ENCODE measurements around the gene FBXW8. TPM values are rescaled to one million over a fixed set of nuclear protein-coding genes. Genes with fewer than 3 reads are reported as not detected.

The FBXW8 gene
- total RNA-seq, 2 donors from 2014 or later: 26.1 to 34.7 TPM

GRCh38 chr12:117072736-117073490 is 162.2 kb downstream of the FBXW8 start:
- Histone ChIP-seq H3K27ac (ENCODE audit: low read depth, low read length) (no peak overlapping the region), H3K36me3 (ENCODE audit: control insufficient read depth, insufficient read depth, low read length) (no peaks in the 10 kb centered on the region), H3K4me1 (ENCODE audit: control insufficient read depth, insufficient read depth, low read length) (peaks cover 2% of the 10 kb centered on the region), H3K4me3 (ENCODE audit: low read length) (no peak overlapping the region), H3K9ac (ENCODE audit: extremely low read depth, low read length, poor library complexity, severe bottlenecking) (no peak overlapping the region), H3K27me3 (ENCODE audit: control insufficient read depth, insufficient read depth, low read length, poor library complexity, severe bottlenecking) (no peaks in the 10 kb centered on the region), H3K9me3 (ENCODE audit: control insufficient read depth, low read length) (no peaks in the 10 kb centered on the region)
- no peaks in the 10 kb centered on the region for H3K27me3 Mint-ChIP-seq (ENCODE audit: insufficient read depth)
- H3K36me3 Mint-ChIP-seq (ENCODE audit: low read depth): peaks cover 28% of the 10 kb centered on the region
- H3K4me3 Mint-ChIP-seq: no peak overlapping the region
- H3K9me3 Mint-ChIP-seq: no peaks in the 10 kb centered on the region
- no peak for TF ChIP-seq CTCF (conservative IDR thresholded peaks at IDR 0.05)
- 95 to 98% methylated on average over 9 to 10 of the region's 10 CpGs for WGBS, 2 experiments (ENCODE audit: insufficient coverage in 1 of 2, insufficient read length in 1 of 2)
- no peak overlapping the region for H3K27ac Mint-ChIP-seq
- H3K4me1 Mint-ChIP-seq: peaks cover 13% of the 10 kb centered on the region
- no peak for DNase-seq

GRCh38 chr12:117073611-117074010 is 162.9 kb downstream of the FBXW8 start:
- Mint-ChIP-seq H3K4me3 (no peak overlapping the region), H3K27ac (no peak overlapping the region), H3K4me1 (peaks cover 13% of the 10 kb centered on the region), H3K9me3 (no peaks in the 10 kb centered on the region), H3K27me3 (ENCODE audit: insufficient read depth) (no peaks in the 10 kb centered on the region), H3K36me3 (ENCODE audit: low read depth) (peaks cover 25% of the 10 kb centered on the region)
- Histone ChIP-seq H3K36me3 (ENCODE audit: control insufficient read depth, insufficient read depth, low read length) (no peaks in the 10 kb centered on the region), H3K4me3 (ENCODE audit: low read length) (no peak overlapping the region), H3K4me1 (ENCODE audit: control insufficient read depth, insufficient read depth, low read length) (peaks cover 2% of the 10 kb centered on the region), H3K27me3 (ENCODE audit: control insufficient read depth, insufficient read depth, low read length, poor library complexity, severe bottlenecking) (no peaks in the 10 kb centered on the region), H3K9ac (ENCODE audit: extremely low read depth, low read length, poor library complexity, severe bottlenecking) (no peak overlapping the region), H3K27ac (ENCODE audit: low read depth, low read length) (no peak overlapping the region), H3K9me3 (ENCODE audit: control insufficient read depth, low read length) (no peaks in the 10 kb centered on the region)
- WGBS, 2 experiments (ENCODE audit: insufficient coverage in 1 of 2, insufficient read length in 1 of 2): 94 to 100% methylated on average over 2 to 5 of the region's 5 CpGs
- TF ChIP-seq CTCF (conservative IDR thresholded peaks at IDR 0.05): no peak
- DNase-seq: no peak

GRCh38 chr12:117076410-117077372 is 165.9 kb downstream of the FBXW8 start:
- no peaks in the 10 kb centered on the region for H3K9me3 ChIP-seq (ENCODE audit: control insufficient read depth, low read length)
- no peaks in the 10 kb centered on the region for H3K27me3 ChIP-seq (ENCODE audit: control insufficient read depth, insufficient read depth, low read length, poor library complexity, severe bottlenecking)
- DNase-seq: peak; percentile 74
- TF ChIP-seq CTCF (conservative IDR thresholded peaks at IDR 0.05): no peak
- no peak overlapping the region for H3K27ac ChIP-seq (ENCODE audit: low read depth, low read length)
- WGBS, 2 experiments (ENCODE audit: insufficient coverage in 1 of 2, insufficient read length in 1 of 2): 91 to 94% methylated on average over 24 of the region's 24 CpGs
- no peaks in the 10 kb centered on the region for H3K27me3 Mint-ChIP-seq (ENCODE audit: insufficient read depth)
- no peaks in the 10 kb centered on the region for H3K4me1 ChIP-seq (ENCODE audit: control insufficient read depth, insufficient read depth, low read length)
- H3K36me3 Mint-ChIP-seq (ENCODE audit: low read depth): peaks cover 15% of the 10 kb centered on the region
- H3K4me3 Mint-ChIP-seq: no peak overlapping the region
- no peaks in the 10 kb centered on the region for H3K9me3 Mint-ChIP-seq
- peaks cover 5% of the 10 kb centered on the region for H3K4me1 Mint-ChIP-seq
- peak overlapping the region; percentile 13 for H3K27ac Mint-ChIP-seq
- no peak overlapping the region for H3K4me3 ChIP-seq (ENCODE audit: low read length)
- H3K9ac ChIP-seq (ENCODE audit: extremely low read depth, low read length, poor library complexity, severe bottlenecking): no peak overlapping the region
- no peaks in the 10 kb centered on the region for H3K36me3 ChIP-seq (ENCODE audit: control insufficient read depth, insufficient read depth, low read length)

Measured in endodermal cell (in vitro differentiated cells).